ENCODE measurements around the gene TAF8.
"Not testable (repeated sequence)": the region's sequence is repeated elsewhere in the genome, so short reads cannot be mapped to it uniquely, and the experiment has no call there.

Gene TAF8

DNA sequence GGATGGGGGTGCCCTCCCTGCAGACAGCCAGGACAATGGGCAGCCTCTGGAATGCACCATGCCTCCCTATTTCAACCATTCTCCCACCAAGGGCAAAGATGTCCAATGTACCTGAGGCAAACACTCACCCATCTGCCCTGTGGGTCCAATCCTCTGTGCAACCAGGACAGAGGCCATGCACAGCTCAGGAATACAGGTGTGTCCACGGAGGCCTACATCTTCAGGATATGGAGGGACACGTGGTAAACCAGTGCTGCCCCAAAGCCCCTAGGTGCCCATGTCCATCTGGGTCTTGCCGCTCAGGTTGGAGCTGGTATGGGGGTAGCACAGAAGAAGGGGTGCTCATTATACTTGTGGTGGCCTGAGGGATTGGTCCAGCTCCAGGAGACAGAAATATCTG, 20.4 kb upstream of the TAF8 start:
- TF ChIP-seq, protein P1, sequence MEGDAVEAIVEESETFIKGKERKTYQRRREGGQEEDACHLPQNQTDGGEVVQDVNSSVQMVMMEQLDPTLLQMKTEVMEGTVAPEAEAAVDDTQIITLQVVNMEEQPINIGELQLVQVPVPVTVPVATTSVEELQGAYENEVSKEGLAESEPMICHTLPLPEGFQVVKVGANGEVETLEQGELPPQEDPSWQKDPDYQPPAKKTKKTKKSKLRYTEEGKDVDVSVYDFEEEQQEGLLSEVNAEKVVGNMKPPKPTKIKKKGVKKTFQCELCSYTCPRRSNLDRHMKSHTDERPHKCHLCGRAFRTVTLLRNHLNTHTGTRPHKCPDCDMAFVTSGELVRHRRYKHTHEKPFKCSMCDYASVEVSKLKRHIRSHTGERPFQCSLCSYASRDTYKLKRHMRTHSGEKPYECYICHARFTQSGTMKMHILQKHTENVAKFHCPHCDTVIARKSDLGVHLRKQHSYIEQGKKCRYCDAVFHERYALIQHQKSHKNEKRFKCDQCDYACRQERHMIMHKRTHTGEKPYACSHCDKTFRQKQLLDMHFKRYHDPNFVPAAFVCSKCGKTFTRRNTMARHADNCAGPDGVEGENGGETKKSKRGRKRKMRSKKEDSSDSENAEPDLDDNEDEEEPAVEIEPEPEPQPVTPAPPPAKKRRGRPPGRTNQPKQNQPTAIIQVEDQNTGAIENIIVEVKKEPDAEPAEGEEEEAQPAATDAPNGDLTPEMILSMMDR (IDR thresholded peaks at IDR 0.05; ENCODE audit: insufficient read depth, missing control alignments): no peak
- FAIRE-seq (no peak), DNase-seq (ENCODE audit: insufficient read length, low spot score) (no peak)

- DNase-seq (ENCODE audit: insufficient read length, low spot score) (no peak), FAIRE-seq (no peak)
- TF ChIP-seq, protein P1 (IDR thresholded peaks at IDR 0.05; ENCODE audit: insufficient read depth, missing control alignments): no peak
Measured at GRCh38 chr6:42030585-42031506, 19.5 kb upstream of the TAF8 start.

DNA sequence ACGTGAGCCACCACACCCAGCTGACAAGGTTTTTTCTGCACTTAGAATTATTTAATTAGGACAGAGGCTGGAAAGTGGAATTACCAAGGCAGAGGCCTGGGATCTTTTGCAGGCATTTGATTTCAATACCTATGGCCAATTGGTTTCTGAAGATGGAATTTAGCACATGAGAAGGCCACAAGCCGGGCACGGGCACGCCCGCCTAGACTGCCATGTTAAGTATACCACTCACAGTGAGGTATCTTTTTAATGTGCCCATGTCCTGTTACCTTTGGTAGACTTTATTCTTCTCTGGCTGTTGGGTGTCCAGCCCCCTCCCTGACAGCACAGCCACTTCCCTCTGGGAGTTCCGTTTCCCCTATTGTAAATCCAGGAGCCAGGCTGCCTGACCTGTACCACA, 18.0 kb upstream of the TAF8 start:
- TF ChIP-seq, protein P1 (IDR thresholded peaks at IDR 0.05; ENCODE audit: insufficient read depth, missing control alignments): no peak
- no peak for DNase-seq (ENCODE audit: insufficient read length, low spot score)
- no peak for FAIRE-seq

DNA sequence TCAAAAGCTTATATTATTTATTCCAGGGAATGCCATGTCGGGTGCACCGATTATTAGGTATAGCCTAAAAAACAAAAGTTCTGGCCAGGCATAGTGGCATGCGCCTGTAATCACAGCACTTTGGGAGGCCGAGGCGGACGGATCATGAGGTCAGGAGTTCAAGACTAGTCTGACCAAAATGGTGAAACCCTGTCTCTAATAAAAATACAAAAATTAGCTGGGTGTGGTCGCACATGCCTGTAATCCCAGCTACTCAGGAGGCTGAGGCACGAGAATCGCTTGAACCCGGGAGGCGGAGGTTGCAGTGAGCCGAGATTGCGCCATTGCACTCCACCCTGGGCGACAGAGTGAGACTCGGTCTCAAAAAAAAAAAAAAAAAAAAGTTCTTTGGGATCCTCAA, 12.7 kb upstream of the TAF8 start:
- not testable (repeated sequence) for DNase-seq (ENCODE audit: insufficient read length, low spot score); FAIRE-seq

- TF ChIP-seq, protein P1 (IDR thresholded peaks at IDR 0.05; ENCODE audit: insufficient read depth, missing control alignments): no peak
- no peak for FAIRE-seq
- no peak for DNase-seq (ENCODE audit: insufficient read length, low spot score)
Measured at GRCh38 chr6:42038163-42038562, 12.2 kb upstream of the TAF8 start.

DNA sequence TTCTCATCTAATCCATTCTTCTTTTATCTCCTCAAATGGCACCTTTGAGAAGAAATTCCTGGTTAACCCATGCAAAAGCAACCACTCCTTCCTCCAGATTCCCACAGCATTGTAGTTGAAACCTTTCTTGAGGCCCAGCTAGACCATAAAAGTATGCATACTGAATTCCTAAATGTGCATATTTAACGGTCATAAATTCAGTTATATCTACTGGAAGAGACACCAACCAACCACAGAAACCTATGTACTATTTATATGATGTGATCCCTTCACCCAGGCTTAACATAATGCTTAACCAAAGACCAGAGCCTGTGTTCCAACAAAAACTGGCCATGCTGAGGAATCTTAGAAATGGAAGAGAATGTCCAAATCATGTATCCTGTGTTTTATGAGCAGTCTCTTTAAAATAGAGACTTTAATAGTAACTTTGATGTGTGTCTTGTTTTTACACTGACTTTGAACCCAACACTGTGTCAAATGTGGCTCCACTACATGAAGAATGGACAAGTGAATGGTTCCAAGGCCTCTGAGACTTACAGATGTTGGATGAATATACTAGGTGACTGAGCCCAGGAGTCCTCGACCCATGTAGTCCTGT, 11.4 kb upstream of the TAF8 start:
- FAIRE-seq (no peak), DNase-seq (ENCODE audit: insufficient read length, low spot score) (no peak)
- TF ChIP-seq, protein P1 (IDR thresholded peaks at IDR 0.05; ENCODE audit: insufficient read depth, missing control alignments): no peak

DNA sequence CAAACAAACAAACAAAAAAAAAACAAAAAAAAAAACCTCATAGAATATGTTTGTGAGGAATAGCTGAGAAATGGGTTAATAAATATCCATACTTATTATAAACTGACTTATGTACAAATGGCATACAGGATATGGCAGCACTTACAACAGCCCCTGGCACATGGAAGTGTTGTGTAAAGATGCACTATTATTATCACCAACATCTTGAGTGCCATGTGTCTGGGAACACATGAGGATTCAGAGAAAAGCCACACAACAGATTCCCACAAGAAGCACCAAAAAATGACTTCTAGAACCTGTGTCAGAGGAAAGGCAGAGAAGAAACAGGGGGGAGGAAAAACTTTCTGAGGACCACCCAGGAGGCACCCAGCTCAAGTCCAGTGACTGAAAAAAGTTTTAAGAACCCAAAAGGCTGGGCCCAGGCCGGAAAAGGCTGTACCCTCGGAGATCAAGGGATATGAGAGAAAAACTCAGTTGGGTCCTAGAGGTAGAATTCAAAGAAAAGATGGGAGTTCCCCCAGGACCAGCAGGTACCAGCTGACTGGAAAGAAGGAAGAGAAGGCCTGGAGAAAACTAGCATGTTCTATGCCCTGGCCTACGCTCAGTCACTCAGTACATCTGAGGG, 9.4 kb upstream of the TAF8 start:
- no peak for DNase-seq (ENCODE audit: insufficient read length, low spot score)
- FAIRE-seq: no peak
- TF ChIP-seq, protein P1 (IDR thresholded peaks at IDR 0.05; ENCODE audit: insufficient read depth, missing control alignments): no peak

Measured in D721Med (cell line).